ENCODE measurements around the gene EXOC6.
A peak's percentile ranks its signal among the peaks of the same experiment; 100 is the strongest.

The EXOC6 gene

GRCh38 chr10:92834986-92835385 lies 13.3 kb upstream of the EXOC6 start:
- no peak for DNase-seq

GRCh38 chr10:92837456-92837855 lies 10.9 kb upstream of the EXOC6 start:
- DNase-seq, result no peak

- DNase-seq, result peak; percentile 70
Measured at GRCh38 chr10:92839191-92840085, 8.9 kb upstream of the EXOC6 start.

GRCh38 chr10:92844746-92845145 lies 3.6 kb upstream of the EXOC6 start:
- no peak for DNase-seq

GRCh38 chr10:92845921-92846320 lies 2.4 kb upstream of the EXOC6 start:
- no peak for DNase-seq

GRCh38 chr10:92846344-92846743 lies 2.0 kb upstream of the EXOC6 start:
- no peak for DNase-seq

GRCh38 chr10:92846854-92847201 lies 1.5 kb upstream of the EXOC6 start:
- DNase-seq, result no peak

GRCh38 chr10:92847202-92847864 lies 987 bp upstream of the EXOC6 start:
- peak; percentile 14 for DNase-seq

- no peak for DNase-seq
Measured at GRCh38 chr10:92848037-92848440, 281 bp upstream of the EXOC6 start.

GRCh38 chr10:92849234-92849525 lies 860 bp downstream of the EXOC6 start:
- DNase-seq, result no peak

GRCh38 chr10:92849576-92850090 lies 1.3 kb downstream of the EXOC6 start:
- no peak for DNase-seq

- no peak for DNase-seq
Measured at GRCh38 chr10:92850185-92850584, 1.9 kb downstream of the EXOC6 start.

- no peak for DNase-seq
Measured at GRCh38 chr10:92851003-92851402, 2.7 kb downstream of the EXOC6 start.

- no peak for DNase-seq
Measured at GRCh38 chr10:92855560-92855959, 7.2 kb downstream of the EXOC6 start.

GRCh38 chr10:92857904-92858514 lies 9.7 kb downstream of the EXOC6 start:
- DNase-seq, result no peak

- DNase-seq, result no peak
Measured at GRCh38 chr10:92867235-92867634, 18.9 kb downstream of the EXOC6 start.

- no peak for DNase-seq
Measured at GRCh38 chr10:92868036-92868435, 19.7 kb downstream of the EXOC6 start.

- no peak for DNase-seq
Measured at GRCh38 chr10:92868557-92868956, 20.2 kb downstream of the EXOC6 start.

GRCh38 chr10:92873029-92873428 lies 24.7 kb downstream of the EXOC6 start:
- DNase-seq, result no peak

GRCh38 chr10:92876509-92877036 lies 28.3 kb downstream of the EXOC6 start:
- DNase-seq, result no peak

GRCh38 chr10:92880233-92880861 lies 32.0 kb downstream of the EXOC6 start:
- DNase-seq, result peak; percentile 32

- no peak for DNase-seq
Measured at GRCh38 chr10:92880917-92881316, 32.6 kb downstream of the EXOC6 start.

- no peak for DNase-seq
Measured at GRCh38 chr10:92886334-92886961, 38.1 kb downstream of the EXOC6 start.

Data from activated CD4-positive, alpha-beta T cell treated with anti-CD3 and anti-CD28 coated beads, Interleukin-2, Interleukin-6, amounts not matched to agents 100 ng/mL and 50 ng/mL, durations not matched to agents 16 hours and 8 hours (primary cell).